ENCODE results near the gene BRD7. TPM values are rescaled to one million over a fixed set of nuclear protein-coding genes. Genes with fewer than 3 reads are reported as not detected.

Gene BRD7
- total RNA-seq, 4 donors from 2014 or later: 29.9 to 58.0 (median 38.5) TPM

- Histone ChIP-seq H3K4me1 (no peaks in the 10 kb centered on the region), H3K36me3 (no peaks in the 10 kb centered on the region), H3K27ac (no peak overlapping the region), H3K4me3 (no peak overlapping the region), H3K27me3 (no peaks in the 10 kb centered on the region), H3K9me3 (no peaks in the 10 kb centered on the region)
- no peak for TF ChIP-seq POLR2A (IDR thresholded peaks at IDR 0.05)
- TF ChIP-seq EP300 (IDR thresholded peaks at IDR 0.05; ENCODE audit: low read depth): no peak
- TF ChIP-seq POLR2AphosphoS5 (IDR thresholded peaks at IDR 0.05): no peak
- TF ChIP-seq CTCF (IDR thresholded peaks at IDR 0.05): no peak
- DNase-seq: no peak
- WGBS, 2 donors (ENCODE audit: low coverage in 1 of 2): 70 to 90% methylated on average over 4 to 30 of the region's 30 CpGs
- in situ Hi-C loops (cut with MboI; ENCODE audit: low pct_ligation_motif_present in 1 of 4, low pct_unique_long_range_greater_than_20kb in 1 of 4, low sequenced_read_pairs in 3 of 4) (no loop called here), intact Hi-C loops (cut with DNase I; ENCODE audit: low total_unique reads) (no loop called here)
Observed at GRCh38 chr16:50289950-50290764, 78.6 kb downstream of the BRD7 start.

DNA sequence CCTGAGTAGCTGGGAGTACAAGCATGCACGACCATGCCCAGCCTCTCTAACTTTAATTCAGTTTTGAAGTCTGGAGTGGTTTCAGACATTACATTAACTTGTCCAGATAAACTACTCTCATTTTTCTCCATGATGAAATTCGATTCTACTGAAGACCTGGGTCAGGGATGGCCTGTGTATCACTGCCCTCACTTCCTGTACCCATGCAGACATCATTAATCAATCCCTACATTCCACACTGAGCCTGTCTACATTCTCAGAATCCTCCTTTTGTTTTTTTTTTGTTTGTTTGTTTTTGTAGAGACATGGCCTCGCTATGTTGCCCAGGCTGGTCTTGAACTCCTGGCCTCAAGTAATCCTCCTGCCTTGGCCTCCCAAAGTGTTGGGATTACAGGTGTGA lies 79.9 kb downstream of the BRD7 start:
- in situ Hi-C loops (cut with MboI; ENCODE audit: low pct_ligation_motif_present in 1 of 4, low pct_unique_long_range_greater_than_20kb in 1 of 4, low sequenced_read_pairs in 3 of 4) (no loop called here), intact Hi-C loops (cut with DNase I; ENCODE audit: low total_unique reads) (no loop called here)
- Histone ChIP-seq H3K27me3 (no peaks in the 10 kb centered on the region), H3K4me1 (peaks cover 6 to 11% (median 8%) of the 10 kb centered on the region in 4 donors), H3K4me3 (no peak overlapping the region), H3K9me3 (no peaks in the 10 kb centered on the region), H3K36me3 (no peaks in the 10 kb centered on the region), H3K27ac (no peak overlapping the region)
- 84 to 100% methylated on average over 3 of the region's 3 CpGs for WGBS, 2 donors (ENCODE audit: low coverage in 1 of 2)
- DNase-seq: no peak
- TF ChIP-seq CTCF (IDR thresholded peaks at IDR 0.05): no peak
- TF ChIP-seq POLR2A (IDR thresholded peaks at IDR 0.05): no peak
- TF ChIP-seq EP300 (IDR thresholded peaks at IDR 0.05; ENCODE audit: low read depth): no peak
- TF ChIP-seq POLR2AphosphoS5 (IDR thresholded peaks at IDR 0.05): no peak

DNA sequence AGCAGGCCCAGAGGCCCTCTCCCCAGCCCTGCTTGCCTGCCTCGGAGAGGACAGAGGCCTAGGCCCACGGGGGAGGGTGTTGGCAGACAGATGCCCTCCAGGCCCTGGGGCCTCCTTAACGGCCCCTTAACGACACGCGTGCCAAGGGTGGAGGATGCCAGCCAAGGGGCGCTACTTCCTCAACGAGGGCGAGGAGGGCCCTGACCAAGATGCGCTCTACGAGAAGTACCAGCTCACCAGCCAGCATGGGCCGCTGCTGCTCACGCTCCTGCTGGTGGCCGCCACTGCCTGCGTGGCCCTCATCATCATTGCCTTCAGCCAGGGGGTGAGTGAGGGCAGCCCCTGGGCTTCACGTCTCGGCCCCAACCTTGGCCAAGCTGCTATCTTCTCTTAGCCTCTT lies 80.8 kb downstream of the BRD7 start:
- no peak for DNase-seq
- Histone ChIP-seq H3K36me3 (no peaks in the 10 kb centered on the region), H3K9me3 (no peaks in the 10 kb centered on the region), H3K4me1 (peaks cover 7 to 20% (median 11%) of the 10 kb centered on the region in 4 donors), H3K4me3 (no peak overlapping the region), H3K27me3 (no peaks in the 10 kb centered on the region), H3K27ac (no peak overlapping the region)
- 95% methylated on average over 16 of the region's 17 CpGs; no CpG with 5 or more reads in 1 of the 2 donors for WGBS, 2 donors (ENCODE audit: low coverage in 1 of 2)
- in situ Hi-C loops (cut with MboI; ENCODE audit: low pct_ligation_motif_present in 1 of 4, low pct_unique_long_range_greater_than_20kb in 1 of 4, low sequenced_read_pairs in 3 of 4): no loop called here
- no peak for TF ChIP-seq CTCF (IDR thresholded peaks at IDR 0.05)
- TF ChIP-seq EP300 (IDR thresholded peaks at IDR 0.05; ENCODE audit: low read depth): no peak
- no peak for TF ChIP-seq POLR2A (IDR thresholded peaks at IDR 0.05)
- intact Hi-C loops (cut with DNase I; ENCODE audit: low total_unique reads): no loop called here

- no peak for TF ChIP-seq POLR2A (IDR thresholded peaks at IDR 0.05)
- TF ChIP-seq EP300 (IDR thresholded peaks at IDR 0.05; ENCODE audit: low read depth): no peak
- no peak for TF ChIP-seq POLR2AphosphoS5 (IDR thresholded peaks at IDR 0.05)
- no peak for TF ChIP-seq CTCF (IDR thresholded peaks at IDR 0.05)
- no peaks in the 10 kb centered on the region for H3K27me3 ChIP-seq
- WGBS, 2 donors (ENCODE audit: low coverage in 1 of 2): 98 to 100% methylated on average over 1 to 3 of the region's 3 CpGs
- peaks cover 7 to 33% (median 12%) of the 10 kb centered on the region in 4 donors for H3K4me1 ChIP-seq
- H3K4me3 ChIP-seq: no peak overlapping the region
- no peak for DNase-seq
- intact Hi-C loops (cut with DNase I; ENCODE audit: low total_unique reads) (no loop called here), in situ Hi-C loops (cut with MboI; ENCODE audit: low pct_ligation_motif_present in 1 of 4, low pct_unique_long_range_greater_than_20kb in 1 of 4, low sequenced_read_pairs in 3 of 4) (no loop called here)
- H3K27ac ChIP-seq: no peak overlapping the region
- H3K9me3 ChIP-seq: no peaks in the 10 kb centered on the region
- no peaks in the 10 kb centered on the region for H3K36me3 ChIP-seq
Observed at GRCh38 chr16:50286681-50287080, 82.1 kb downstream of the BRD7 start.

Measured in transverse colon (tissue), 4 donors.